Endothelial cell of hepatic sinusoid (primary cell): ENCODE results near the gene LAMA2.
"Not testable (repeated sequence)": the region's sequence is repeated elsewhere in the genome, so short reads cannot be mapped to it uniquely, and the experiment has no call there.

ENCODE experiments used
- in situ Hi-C: cut with HindIII; loops from 2 replicates; pipeline ENCODE4 v1.10.0; 2017; ENCODE audit warnings: low sequenced_read_pairs

LAMA2 gene

DNA sequence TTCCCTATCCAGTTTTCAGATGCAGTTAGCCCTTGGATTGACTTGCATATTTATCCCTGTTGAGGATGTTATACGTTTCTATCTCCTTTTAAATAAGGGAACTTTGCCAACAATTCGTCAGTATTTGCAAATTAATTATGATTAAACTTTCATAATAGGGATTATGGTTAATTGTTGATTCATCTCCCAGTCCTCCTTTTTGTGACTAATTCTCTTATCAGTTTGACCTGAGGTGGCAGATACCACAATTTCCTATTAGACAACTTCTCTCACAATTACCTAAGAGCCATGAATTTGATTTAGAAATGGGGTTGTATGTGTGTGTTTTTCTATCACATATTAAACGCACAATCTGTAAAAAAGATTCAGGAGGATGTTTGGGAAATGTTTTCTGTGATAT is 172.9 kb downstream of the LAMA2 start:
- in situ Hi-C loops = no loop called here

DNA sequence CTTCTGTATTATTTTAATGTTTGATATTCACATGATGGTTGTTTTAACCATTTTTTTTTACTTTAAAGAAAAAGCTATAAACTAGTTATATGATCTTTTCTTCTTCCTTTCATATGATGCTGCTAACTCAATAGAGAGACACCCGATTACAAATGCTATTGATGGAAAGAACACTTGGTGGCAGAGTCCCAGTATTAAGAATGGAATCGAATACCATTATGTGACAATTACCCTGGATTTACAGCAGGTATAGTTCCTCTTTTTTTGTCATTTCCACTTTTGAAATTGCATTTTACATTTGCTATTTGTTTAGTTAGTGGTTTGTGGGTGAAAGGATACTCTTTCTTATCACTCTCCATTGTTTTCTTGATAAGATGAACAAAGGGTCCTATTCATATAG is 176.7 kb downstream of the LAMA2 start:
- in situ Hi-C loops = no loop called here

DNA sequence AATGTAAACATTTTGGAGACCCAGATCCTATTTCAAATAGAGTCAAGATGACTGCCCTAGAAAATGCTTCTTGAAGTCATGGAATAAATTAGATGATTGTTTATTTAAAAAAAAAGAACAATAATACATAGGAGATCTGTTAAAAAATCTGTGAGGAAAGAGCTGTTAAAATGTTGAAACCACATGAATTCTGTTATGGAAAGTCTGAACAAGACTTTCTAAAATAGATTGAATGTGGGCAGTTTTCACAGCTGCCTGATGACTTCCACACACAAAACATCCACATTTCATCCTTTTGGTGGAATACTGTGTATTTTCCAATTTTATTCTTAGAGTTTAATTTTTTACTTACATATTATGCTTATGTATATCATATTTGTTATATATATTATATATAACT is 186.1 kb downstream of the LAMA2 start:
- in situ Hi-C loops = no loop called here

DNA sequence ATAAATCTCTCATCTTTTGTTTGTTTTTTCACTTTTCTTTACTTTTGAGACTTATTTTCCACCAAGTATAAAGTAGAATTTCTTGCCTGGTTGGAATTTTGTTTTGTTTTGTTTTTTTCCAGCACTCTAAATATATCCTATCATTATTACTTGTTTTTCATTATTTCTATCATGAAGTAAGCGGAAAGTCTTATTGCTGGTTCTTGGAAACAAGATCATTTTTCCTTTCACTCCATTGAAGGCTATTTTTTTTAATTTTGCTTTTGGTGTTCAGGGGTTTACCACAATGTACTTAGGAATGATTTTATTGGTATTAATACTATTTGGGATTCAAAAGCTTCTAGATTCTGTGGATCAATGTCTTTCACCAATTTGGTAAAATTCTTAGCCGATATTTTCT is 190.1 kb downstream of the LAMA2 start:
- in situ Hi-C loops = loop anchor here (5.0 kb wide), 2 partner anchors 49 to 61 kb away; no protein-coding TSS in a partner anchor

DNA sequence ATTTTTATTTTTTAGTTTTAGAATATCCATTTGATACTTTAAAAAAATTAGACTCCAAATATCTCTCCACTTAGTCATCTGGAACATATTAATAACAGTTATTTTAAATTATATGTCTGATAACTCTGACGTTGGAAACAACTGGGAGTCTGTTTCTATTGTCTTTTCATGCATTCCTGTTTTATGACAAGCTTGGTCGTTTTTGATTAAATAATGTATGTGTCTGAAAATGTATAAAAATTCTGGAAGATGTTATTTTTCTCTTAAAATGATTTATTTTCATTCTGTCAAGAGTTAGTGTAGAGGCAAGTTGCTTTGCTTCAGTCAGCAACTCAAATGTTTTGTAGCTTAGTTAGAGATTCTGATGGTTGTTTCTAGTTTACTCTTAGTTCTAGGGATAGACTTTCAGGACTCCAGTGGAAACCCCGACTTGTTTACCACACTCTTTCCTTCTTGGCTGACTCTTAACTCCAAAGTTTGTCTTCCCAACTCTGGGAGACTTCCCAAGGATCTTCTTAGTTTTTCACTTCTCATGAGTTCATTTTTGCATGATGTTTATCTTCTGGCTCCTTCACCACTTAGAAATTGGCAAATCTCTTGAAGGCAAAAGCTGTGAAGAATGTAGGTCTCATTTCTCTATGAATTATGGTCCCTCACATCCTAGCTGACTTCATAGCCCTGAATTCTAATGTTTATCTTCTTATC is 190.9 kb downstream of the LAMA2 start:
- in situ Hi-C loops = loop anchor here (5.0 kb wide), 2 partner anchors 48 to 62 kb away; no protein-coding TSS in a partner anchor

DNA sequence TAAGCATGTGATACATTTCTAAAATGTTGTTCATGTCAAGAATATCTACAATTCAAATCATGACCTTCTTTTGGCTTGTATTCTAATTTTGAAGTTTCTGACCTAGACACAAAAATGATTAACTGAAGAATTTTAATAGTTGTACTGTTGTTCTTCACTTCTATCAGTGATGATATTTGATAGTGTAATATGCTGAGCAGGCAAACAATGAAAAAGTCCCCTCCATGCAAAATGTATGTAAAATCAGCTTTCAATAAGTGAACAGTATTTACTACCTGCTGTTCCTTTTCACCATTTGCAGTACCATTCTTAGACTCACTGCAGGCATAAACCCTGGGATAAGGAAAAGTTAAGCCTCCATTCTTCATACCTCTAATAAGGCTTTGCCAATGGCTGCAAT is 201.5 kb downstream of the LAMA2 start:
- in situ Hi-C loops = no loop called here

DNA sequence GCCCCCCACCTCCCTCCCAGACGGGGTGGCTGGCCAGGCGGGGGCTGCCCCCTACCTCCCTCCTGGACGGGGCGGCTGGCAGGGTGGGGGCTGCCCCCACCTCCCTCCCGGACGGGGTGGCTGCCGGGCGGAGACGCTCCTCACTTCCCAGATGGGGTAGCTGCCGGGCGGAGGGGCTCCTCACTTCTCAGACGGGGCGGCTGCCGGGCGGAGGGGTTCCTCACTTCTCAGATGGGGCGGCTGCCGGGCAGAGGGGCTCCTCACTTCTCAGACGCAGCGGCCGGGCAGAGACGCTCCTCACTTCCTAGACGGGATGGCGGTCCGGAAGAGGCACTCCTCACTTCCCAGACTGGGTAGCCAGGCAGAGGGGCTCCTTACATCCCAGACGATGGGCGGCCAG is 205.5 kb downstream of the LAMA2 start:
- in situ Hi-C loops = not testable (repeated sequence)

DNA sequence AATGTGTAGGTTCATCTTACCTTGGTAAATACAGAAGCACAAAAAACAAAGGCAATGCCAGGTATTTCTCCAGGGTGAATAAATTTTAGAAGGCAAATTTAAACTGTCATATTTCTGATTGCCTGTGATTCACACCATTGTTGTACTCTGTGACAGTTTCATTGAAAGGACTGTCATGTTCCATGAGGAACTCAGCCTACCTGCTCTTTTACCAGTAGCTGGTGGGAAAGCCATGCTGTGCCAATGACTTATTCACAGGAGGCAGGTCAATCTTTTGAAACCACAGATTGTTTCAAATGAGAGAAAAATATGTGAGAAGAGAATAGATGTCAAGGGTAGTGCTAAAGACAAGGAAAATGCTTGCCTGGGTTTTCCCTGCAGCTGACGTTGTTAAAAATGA is 206.4 kb downstream of the LAMA2 start:
- in situ Hi-C loops = no loop called here

DNA sequence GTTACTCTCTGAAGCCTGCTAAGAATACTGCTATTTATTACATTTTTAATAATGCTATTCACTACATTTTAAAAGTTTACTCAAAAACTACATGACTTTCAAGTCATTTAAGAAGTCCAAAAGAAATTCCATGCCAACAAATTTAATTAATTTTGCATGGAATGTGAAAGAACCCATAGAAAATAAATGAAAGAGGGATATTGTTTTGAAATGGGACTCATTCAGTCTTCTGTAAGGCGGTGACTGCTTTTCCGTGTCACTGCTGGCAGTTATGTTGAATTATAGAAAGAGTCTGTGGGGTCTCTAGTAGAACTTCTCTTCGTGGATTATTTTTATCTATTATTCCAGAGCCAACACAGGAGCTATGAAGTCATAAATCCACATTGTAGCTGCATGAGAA is 211.2 kb downstream of the LAMA2 start:
- in situ Hi-C loops = no loop called here

DNA sequence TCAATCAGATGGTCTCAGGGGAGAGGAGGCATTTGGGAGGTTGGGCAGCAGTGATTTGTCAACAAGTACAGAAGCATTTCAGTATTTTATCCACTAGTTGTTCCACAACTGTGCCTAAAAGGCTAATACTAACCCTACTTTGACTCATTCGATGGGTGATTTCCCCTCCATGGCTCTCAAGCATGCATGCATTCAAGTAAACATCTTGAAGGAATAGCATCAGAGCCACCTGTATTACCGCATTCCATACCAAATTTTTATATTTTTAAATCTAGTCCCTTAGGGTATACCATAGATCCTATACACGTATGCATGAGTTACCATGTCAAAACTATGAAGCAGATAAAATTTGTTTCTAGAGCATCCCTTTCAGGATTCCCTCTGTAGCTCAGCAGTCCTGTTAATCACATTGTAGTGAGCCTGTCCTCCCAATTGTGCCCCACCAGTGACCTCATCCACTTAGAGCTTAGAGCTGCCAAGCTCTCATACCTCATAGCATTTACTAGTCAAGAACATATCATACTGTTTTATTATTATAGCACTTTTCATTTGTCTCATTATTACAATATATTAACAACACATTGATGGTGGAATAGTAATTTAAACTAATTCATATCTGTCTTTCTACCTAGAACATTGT is 213.8 kb downstream of the LAMA2 start:
- in situ Hi-C loops = no loop called here

DNA sequence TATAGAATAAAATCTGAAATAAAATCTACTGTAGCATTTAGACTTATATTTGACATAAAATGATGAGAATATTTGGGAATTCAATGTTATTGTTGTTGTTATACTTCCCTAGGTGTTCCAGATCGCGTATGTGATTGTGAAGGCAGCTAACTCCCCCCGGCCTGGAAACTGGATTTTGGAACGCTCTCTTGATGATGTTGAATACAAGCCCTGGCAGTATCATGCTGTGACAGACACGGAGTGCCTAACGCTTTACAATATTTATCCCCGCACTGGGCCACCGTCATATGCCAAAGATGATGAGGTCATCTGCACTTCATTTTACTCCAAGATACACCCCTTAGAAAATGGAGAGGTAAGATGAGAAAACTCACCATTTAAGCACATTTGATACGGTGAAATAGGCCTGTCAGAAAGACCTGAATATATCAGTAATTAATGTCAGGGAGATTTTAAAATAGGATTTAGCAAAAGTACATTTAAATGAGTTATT is 215.2 kb downstream of the LAMA2 start:
- in situ Hi-C loops = no loop called here

DNA sequence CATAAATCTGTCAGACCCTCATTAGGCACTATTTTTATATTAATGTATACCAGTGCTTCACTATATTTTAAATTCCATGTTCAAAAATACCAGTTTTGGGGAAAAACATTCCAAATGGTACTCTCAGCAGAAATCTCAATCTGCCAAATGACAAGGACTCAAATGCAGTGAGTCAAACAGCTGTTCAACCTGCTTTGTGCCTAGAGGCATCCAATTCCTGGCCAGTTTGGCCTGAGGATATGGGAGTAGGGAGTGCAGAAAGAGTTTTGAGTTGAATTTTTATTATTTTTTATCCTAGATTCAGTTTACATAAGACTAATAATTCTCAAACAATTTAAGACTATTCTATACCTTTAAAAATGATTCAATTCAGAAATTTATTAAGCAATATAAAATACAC is 216.8 kb downstream of the LAMA2 start:
- in situ Hi-C loops = no loop called here

DNA sequence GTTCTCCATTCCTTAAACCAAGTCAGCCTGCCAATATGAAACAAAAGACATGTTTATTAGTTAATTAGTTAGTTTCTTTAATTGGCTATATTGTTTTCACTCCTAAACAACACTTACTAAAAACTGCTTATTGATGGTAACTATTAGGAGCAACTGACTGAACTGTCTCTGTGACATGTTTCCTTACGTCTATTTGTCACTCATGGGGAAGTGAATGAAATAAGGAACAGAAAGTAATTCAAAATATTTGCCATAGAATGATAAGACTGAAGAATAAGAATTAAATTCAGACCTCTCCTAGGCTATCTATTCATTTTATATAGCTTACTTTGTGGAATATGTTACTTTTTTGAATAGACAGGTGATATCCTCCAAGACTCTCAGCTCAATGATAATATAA is 217.2 kb downstream of the LAMA2 start:
- in situ Hi-C loops = no loop called here

DNA sequence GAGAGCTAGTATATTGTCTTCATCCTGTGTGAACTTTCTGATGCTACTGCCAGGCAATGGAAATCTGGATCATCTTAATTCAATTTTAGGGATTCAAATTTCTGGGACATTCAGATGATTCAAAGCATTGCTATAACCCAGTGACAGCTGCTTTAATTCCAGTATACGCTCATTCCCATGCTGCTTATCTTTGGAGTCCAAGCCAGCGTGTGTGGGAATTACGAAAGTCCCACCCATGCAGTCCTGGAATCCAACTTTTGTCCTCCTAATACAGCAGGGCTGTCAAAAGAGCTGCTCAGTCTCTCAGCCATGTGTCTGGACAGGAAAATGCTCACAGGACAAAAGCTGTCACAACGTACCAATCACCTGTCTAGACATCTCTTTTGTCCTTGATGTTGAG is 219.8 kb downstream of the LAMA2 start:
- in situ Hi-C loops = no loop called here

DNA sequence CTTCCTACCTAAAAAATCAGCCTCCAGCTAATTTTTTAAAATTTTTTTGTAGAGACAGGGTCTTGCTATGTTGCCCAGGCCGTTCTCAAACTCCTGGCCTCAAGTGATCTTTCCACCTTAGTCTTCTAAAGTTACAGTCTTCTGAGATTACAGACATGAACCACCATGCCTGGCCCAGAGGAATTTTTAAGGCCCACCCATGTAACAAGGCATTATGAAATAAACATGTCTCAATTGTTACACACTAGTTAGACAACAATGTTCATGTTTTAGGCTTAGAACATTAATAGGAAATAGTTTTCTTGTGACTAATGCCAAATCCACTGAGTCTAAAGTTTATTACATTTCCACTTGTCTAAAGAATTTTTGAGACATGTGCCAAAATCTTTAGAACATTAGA is 221.2 kb downstream of the LAMA2 start:
- in situ Hi-C loops = no loop called here

DNA sequence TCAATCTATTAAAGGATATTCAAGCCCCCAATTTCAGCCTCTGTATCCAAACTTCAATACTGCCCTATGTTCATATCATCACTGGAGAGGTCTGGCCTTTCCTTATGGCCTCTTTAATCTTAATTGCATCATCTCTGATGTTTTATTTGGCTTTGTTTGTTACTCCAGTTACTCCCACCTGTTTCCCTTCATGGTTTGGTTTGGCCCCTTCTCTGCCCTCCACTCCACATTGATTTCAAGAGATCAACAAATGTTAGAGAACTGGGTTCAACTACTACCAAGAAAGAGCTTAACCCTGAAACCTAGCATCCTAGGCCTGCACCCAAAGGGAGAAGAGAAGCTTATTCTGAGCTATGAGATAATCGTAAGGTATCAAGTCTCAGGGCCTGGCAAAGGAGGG is 221.6 kb downstream of the LAMA2 start:
- in situ Hi-C loops = no loop called here

DNA sequence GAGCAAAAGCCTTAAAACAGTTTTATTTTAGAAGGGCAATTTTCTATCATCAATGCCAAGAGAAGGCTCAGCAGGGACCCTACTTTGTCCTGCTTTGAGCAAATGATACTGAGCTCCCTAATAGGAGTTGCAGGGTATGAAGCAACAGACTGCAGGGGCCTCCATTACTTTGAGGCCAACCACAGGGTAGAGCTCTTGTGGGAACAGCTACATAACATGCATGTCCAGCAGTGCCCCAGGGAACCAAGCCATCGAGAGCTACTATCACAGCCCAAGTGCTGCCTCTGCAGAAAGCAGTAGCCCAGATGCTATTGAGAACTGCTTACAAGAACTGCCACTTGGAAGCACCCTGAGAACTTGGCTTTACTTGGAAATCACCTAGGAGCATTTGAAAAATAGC is 222.1 kb downstream of the LAMA2 start:
- in situ Hi-C loops = no loop called here

DNA sequence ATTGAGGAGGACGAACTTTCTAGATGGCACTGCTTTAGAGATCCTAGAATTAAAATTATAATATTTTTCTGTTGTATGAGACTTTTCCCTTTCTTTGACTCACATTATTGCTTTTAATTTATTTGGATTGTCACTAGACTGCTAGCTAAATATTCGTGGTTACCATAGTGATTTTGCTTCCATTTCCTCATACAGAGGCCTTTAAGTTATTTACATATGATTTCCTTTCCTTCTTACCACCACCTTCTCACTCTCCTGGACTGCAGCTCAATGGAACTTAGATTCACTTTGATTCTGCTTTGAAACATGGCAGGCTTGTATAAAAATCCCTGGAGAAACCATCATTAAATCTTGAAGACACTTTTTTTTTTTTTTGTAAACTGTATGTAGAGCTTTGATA is 222.9 kb downstream of the LAMA2 start:
- in situ Hi-C loops = no loop called here

DNA sequence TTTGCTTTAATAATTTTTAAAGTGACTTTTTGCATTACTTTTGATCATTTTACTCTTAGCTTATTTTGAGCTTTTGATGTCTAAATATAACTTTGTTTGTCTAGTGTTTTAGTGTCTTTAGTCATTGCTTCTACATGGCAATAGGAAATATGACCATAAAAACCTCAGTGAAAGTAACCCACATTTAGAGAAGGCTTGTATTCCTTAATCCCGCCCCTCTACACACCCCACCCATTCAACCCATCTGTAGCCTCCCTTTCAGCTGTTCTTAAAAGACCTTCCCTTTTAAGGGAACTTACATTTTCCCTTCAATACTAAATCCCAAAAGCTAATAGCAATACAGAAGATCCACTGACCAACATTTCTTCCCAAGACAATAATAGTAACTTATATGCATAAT is 225.4 kb downstream of the LAMA2 start:
- in situ Hi-C loops = no loop called here

DNA sequence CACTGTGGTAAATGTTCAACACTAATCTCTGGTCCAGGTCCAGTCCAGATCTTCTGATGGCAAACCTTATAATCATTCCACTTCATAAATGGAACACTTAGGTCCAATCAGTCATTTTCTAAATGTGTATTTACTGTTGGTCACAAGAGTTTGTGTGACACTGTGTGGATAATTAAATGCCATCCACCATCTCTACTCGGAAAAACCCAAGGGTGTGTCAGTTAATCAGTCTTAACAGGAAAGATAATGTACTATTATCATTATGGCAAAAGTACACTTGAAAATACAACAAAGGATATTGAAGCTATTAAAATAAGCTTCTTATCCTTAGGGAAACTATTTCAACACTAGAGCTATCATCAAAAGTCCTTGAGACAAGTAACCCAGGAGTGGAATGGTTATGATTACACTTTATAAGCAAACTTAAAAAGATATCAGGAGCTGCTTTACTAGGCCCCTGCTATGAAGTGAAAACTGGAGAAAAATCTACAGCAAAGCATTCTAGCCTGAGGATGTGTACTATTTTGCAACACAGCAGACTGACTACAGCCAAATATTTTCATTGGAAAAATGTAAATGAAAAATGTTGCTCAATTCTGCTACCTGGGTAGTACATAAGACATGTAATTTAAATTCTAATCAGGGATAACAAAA is 227.9 kb downstream of the LAMA2 start:
- in situ Hi-C loops = no loop called here

DNA sequence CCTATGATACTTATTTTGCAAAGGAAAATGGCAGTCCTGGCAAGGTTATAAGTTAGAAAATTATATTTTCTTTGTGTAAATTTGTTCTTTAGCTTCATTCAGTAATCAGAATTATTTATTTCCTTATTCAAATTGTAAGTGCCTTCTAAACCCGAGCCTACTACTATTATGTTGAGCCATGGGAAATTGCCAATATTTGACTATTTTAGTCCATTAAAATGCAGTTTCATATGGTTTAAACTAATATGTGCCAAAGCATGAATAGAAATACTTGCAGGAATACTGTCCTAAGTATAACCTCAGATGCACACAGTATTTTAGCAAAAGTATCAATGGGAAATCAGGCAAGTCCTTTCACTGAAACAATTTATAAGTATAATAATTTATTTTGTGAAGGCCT is 228.4 kb downstream of the LAMA2 start:
- in situ Hi-C loops = no loop called here

DNA sequence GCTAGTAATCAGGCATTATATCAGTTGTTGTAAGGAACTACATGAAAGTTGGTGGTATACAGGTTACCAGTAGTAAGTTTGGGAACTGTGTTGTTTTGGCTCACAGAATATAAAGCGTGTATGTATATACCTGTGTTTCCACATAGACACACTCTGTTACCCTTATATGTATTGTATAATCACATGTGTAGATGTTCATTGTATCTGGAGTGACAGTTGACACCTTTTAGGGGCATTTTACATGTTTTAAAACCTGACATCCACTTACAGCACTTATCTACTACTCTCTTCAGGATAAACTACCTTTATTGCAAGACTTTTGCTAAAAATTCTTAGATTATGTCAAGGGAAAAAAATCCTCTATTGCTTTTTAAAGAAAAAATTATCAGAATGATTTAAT is 228.9 kb downstream of the LAMA2 start:
- in situ Hi-C loops = no loop called here
